Measurements from ENCODE around the gene WFDC10B.
"Not testable (repeated sequence)": the region's sequence is repeated elsewhere in the genome, so short reads cannot be mapped to it uniquely, and the experiment has no call there.

The WFDC10B gene

GRCh38 chr20:45646875-45647274 is 57.9 kb downstream of the WFDC10B start:
- DNase-seq, result no peak

GRCh38 chr20:45645869-45646268 is 59.0 kb downstream of the WFDC10B start:
- DNase-seq, result not testable (repeated sequence)

- DNase-seq, result not testable (repeated sequence)
Observed at GRCh38 chr20:45641076-45641475, 63.7 kb downstream of the WFDC10B start.

- DNase-seq, result no peak
Observed at GRCh38 chr20:45639687-45640086, 65.1 kb downstream of the WFDC10B start.

GRCh38 chr20:45636513-45636912 is 68.3 kb downstream of the WFDC10B start:
- DNase-seq, result no peak
